HG03378 (cell line): Measurements from ENCODE around the gene PITPNC1.
"Not testable (repeated sequence)": the region's sequence is repeated elsewhere in the genome, so short reads cannot be mapped to it uniquely, and the experiment has no call there.

Source experiments
- ATAC-seq: cut with Tn5 transposase; IDR thresholded peaks from one replicate; pipeline ENCODE4 v1.9.1; 2021; ENCODE audit warnings: mild to moderate bottlenecking, moderate library complexity; ENCODE audit not compliant: unreplicated experiment

Gene PITPNC1

DNA sequence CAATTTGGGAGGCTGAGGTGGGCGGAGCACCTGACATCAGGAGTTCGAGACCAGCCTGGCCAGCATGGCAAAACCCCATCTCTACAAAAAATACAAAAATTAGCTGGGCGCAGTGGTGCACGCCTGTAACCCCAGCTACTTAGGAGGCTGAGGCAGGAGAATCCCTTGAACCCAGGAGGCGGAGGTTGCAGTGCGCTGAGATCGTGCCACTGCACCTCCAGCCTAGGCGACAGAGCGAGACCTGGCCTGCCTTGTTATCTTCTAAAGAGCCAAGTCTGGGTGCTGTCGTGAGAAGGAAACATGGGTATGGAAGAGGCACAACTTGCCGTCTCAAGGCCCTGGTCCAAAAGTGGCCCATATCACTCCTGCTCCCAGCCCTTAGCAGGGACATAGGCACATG, 103.9 kb downstream of the PITPNC1 start:
- ATAC-seq, result not testable (repeated sequence)

DNA sequence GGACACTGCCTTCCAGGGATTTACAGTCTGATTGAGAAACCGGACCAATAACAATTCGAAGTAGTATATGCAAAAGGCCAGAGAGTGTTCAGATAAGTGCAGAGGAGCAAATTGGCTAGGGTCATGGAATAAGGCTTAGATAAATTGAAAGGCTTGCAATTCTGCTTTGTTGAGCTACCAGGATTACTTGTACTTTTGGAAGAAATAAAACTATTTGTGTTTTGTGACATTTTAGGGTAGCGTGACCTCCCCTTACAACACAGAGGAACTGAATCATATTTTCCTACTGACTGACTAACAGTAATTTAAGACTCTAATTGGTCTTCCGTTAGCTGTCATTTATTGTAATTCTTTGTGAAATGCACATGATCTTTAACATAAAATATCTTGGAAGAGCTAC, 104.7 kb downstream of the PITPNC1 start:
- no peak for ATAC-seq

DNA sequence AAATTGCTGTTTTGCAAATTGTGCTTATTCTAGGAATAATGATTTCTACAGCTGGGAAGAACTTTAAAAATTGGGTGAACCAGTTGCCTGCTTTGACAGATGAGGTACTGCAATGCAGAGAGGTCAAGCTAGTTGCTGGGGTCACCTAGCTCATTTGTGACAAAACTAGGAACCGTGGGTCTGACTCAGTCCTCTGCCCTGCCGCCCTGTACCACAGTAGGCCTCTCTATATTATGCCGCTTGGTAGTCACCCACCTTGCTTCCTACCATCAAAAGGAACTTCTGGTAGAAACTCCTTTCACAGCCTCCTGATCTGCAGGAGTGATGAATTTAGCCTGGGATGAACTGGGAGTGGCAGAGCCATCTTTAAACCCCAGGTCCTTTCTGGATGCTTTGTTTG, 105.7 kb downstream of the PITPNC1 start:
- ATAC-seq, result no peak

DNA sequence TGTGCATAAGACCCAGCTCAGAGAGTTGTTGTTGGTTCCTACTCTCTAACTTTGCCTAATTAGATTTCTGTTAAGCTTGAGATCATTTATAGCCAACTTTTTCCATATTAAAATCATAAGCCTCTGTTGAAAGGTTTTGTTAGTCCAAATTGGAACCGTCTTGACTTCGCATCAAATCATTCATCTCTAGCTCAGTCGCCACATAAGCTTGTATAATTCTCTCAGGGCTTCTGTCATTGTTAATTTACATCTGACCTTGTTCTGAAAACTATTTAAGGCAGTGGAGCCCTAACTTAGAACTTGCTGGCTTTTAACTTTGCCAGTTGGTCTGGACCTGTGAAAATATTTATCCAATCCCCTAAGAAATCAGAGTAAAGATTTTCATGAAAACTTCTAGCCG, 107.2 kb downstream of the PITPNC1 start:
- ATAC-seq, result no peak

DNA sequence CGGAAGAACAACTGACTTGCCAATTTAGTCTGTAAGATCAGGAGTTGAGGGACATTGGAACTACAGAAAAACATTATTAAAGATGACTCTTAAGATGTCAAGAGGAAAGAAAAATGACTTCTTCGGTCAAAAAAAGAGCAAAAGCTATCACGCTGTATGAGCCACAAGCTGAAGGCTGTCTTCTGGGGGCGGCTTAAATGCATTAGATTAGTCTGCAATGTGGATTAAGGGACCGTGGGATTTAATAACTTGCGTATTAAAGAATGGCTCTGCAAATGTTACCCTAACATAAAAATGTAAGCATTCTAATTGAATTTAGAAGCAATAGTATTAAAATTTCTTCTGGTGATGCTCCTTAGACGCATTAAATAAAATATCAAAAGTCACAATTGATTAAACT, 108.6 kb downstream of the PITPNC1 start:
- no peak for ATAC-seq

DNA sequence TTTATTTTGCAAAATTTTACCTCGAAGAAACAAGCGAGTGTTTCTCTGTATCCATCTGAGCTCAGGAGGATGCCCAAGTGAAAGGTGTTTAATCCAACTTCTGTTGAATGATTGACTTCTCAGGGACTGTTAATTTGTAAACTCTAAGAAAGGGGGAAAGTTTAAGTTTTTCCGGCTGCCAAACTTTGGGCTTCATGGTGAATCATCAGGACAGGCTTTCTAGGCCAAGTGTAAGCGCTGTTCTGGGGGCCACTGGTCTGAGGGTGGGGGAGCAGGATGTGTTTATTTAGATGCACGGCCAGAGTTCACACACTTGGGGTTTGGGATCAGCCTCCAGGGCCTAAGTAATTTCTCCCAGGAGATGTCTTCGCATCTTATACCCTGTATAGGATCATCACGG, 110.4 kb downstream of the PITPNC1 start:
- ATAC-seq, result no peak

DNA sequence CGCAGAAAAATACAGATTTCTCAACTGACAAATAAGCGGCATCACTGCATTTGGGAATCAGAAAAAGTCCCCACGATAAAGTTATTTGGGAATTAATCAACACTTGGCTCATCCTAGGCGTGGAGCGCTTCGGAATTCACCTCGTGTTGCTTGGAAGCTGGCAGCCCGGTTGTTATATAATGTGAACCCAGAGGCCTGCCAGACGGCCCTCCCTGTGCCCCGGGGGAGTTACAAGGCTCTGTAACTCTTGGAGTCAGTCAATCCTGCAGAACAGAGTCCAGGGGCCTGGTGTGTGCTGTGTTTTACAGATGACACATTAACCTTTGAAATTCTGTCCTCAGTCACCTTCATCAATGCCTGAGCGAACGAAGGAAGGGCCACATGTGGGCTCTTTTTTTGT, 111.1 kb downstream of the PITPNC1 start:
- ATAC-seq, result no peak

DNA sequence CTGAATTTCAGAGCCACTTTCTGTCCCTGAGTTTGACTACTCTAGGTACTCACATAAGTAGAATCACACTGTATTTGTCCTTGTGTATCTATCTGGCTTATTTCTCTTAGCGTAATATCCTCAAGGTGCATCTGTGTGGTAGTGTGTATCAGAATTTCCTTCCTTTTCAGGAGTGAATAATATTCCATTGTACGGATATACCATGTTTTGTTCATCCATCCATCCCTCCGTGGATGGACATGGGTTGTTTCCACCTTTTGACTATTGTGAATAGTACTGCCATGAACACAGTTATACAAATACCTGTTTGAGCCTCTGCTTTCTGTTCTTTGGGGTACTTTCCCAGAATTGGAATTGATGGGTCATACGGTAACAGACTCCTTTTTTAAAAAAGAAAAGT, 111.7 kb downstream of the PITPNC1 start:
- ATAC-seq, result no peak

DNA sequence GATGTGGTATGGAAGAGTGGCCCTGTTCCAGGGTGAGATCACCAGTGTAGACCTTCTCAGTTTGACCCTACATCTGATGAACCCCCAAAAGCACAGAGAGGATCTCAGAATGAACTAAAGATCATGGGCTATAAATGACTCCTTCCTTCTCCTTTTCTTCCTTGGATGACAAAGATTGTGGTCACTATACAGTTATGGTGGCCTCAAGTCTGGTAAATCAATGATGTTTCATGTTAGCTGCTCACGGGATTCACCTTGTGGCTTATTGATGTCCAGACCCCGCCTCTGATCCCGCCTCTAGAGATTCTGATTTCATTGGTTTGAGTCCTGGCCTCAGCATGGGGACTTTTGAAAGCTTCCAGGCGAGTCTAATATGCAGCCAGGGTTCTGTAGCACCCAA, 112.2 kb downstream of the PITPNC1 start:
- no peak for ATAC-seq

DNA sequence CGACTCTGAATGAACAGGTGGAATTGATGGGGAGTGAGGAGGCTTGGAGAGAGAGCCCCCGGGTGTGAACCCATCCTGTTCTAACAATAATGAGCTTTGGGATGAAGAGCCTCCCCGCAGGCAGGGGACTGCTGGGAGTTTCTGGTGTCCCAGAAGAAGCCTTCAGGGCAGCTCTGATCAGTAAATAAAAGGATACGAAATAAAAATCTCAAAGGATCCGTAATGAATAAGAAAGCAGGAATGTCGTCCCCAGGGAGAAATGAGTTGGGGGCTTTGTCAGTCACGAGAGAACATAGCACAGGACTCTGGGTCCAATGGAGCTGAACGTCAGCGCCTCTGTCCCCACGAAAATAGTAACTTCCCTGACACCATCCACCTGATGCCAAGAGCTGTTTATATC, 113.4 kb downstream of the PITPNC1 start:
- no peak for ATAC-seq

DNA sequence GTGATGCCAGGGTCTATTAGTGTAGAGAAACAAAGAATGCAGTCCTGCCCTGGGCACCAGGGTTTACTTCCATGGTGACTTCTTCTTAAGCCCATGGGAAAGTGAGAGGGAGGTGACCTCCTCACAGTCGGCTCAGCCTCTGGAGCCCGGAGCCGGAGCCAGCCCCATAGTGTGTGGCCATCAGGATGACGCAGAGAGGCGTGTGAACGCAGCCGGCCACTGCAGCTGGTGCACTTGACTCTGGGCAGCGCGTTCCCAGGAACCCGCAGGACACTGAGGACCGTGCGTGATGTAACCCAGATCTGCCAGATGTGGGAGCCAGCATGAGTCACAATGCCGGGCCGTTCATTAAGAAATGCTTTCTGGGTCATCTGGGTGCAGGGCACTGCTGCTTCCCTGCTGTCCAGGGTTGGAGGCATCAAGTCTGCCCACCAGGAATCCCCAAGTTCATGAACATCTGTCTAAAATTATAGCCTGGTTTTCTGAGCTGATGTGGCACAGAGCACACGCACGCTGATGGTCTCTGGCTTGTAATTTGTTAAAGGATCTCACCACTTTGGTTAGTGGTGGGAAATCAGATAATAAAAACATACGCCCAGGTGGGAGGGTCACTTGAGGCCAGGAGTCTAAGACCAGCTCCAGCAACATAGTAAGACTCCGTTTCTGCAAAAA, 114.1 kb downstream of the PITPNC1 start:
- no peak for ATAC-seq

DNA sequence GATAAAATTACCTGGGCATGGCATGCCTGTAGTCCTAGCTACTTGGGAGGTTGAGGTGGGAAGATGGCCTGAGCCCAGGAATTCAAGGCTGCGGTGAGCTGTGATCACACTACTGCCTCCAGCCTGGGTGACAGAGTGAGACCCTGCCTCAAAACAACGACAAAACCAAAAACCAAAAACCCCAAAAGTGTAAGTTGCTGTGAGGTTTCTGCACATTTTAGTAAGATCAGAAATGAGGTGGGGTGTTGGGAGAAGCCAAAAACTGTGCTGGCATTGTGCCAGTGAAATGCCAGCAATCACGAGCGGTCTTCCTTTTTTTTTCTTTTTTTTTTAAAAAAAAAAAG, 114.6 kb downstream of the PITPNC1 start:
- no peak for ATAC-seq

DNA sequence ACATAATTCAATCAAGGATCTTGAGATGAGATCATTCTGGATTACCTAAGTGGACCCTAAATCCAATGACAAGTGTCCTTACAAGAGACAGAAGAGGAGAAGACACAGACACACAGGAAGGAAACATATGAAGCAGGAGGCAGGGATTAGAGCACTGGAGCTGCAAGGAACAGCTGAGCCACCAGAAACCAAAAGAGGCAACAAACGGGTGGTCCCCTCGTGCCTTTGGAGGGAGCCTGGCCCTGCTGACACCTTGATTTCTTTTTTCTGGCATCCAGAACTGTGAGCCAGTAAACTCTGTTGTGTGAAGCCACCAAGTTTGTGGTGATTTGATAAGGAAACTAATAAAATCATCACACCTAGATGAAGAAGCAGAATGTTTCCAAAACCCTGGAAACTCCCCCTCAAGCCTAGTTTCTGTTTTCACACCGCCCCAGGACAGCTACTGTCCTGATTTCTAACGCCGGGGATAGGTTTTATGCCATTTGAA, 115.2 kb downstream of the PITPNC1 start:
- no peak for ATAC-seq

DNA sequence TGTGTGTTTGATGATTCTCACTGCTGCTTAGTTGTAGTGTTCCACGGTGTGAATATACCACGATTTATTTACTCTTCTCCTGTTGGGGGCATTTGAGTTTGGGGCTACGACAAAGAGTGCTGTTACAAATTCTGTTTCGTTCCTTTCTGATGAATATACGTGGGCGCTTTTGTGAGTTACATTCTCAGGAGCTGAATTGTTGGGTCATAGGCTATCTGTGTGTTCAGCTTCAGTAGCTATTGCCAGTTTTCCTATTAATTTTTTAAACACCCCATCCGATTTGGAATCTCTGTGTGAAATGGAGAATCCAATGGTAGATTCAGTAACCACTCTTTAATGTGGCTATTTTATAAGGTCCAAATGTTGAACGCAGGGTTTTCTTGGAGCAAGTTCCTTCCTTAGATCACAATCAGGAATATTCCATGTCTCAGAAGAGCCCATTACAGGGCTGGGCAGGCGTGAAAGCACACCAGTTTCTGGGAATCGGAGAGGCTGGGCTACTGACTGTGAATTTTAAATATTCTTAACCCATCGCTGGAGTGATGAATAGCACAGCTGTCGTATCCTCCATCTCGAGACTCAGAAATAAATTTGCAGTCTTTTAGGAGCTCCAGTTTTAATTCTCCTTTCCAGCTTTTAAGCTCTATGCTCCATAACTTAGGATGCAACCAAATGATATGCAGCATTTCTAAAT, 115.9 kb downstream of the PITPNC1 start:
- ATAC-seq, result no peak

DNA sequence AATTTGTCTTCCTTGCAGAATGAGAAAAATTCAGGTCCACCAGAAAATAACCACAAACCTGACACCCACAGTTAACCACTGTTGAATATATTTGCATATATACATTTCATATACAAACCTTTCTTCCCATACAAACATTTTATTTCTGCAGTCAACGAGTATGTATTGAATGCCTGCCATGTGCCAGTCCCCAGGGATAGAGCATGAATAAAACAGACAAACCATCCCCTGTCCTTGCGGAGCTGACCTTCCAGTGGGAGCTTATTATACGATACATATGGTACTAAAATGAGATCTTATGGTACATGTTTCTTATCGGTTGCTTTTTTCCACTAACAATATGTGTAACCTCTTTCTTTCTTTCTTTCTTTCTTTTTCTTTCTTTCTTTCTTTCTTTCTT, 116.7 kb downstream of the PITPNC1 start:
- no peak for ATAC-seq

DNA sequence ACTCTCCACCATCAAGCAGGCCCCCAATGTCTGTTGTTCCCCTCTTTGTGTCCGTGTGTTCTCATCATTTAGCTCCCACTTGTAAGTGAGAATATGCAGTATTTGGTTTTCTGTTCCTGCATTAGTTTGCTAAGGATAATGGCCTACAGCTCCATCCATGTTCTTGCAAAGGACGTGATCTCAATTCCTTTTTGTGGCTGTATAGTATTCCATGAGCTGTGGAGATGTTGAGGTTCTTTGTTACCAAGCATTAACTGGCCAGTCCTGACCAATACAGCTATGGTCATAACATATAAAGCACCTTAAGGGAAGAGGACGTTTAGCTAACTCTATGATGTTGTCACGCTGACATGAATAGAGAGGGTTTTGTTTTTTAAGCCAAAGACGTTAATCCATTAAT, 118.5 kb downstream of the PITPNC1 start:
- not testable (repeated sequence) for ATAC-seq

DNA sequence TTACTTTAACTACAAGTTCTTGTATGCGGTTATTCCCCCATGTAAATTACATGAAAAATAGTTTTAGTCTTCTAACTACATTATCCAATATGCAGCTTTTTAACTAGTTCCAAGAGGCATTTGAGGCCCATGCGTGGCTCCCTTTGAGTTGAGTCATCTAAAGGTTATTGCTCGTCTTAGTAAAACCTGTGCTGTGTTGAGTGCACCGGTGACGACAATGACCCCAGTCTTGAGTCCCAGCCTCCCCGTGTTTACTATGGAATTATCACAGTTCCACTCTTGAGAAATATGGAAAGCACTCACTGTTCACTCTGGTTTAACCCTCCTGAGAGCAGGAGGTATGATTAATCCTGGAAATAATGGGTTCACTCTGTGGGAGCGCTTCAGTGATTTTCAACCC, 119.2 kb downstream of the PITPNC1 start:
- no peak for ATAC-seq

DNA sequence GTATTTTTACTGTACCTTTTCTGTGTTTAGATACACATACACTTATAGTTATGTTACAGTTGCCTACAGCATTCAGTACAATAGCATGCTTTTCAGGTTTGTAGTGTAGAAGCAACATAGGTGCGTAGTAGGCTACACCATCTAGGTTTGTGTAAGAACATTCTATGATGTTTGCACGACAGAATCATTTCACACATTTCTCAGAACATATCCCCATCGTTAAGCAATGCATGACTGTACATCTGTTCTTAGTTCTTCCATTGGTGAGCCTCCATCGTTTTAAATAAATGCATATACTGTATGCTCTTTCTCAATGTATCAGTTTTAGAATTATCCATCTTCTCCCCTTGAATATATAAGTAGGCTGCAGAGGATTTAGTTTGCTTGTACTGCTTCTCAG, 122.6 kb downstream of the PITPNC1 start:
- ATAC-seq, result no peak

DNA sequence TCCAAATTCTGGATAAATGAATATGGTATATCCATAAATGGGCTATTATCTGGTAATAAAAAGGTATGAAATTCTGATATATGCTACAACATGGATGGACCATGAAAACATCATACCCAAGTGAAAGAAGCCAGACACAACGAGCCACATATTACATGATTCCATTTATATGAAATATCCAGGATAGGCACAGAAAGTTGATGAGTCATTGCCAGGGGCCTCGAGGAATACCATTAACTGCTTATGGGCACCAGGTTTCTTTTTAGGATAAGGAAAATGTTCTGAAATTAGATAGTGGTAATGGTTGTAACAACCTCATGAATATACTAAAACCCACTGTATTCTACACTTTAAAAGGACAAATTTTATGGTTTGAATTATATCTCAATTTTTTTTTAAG, 123.2 kb downstream of the PITPNC1 start:
- ATAC-seq, result no peak

DNA sequence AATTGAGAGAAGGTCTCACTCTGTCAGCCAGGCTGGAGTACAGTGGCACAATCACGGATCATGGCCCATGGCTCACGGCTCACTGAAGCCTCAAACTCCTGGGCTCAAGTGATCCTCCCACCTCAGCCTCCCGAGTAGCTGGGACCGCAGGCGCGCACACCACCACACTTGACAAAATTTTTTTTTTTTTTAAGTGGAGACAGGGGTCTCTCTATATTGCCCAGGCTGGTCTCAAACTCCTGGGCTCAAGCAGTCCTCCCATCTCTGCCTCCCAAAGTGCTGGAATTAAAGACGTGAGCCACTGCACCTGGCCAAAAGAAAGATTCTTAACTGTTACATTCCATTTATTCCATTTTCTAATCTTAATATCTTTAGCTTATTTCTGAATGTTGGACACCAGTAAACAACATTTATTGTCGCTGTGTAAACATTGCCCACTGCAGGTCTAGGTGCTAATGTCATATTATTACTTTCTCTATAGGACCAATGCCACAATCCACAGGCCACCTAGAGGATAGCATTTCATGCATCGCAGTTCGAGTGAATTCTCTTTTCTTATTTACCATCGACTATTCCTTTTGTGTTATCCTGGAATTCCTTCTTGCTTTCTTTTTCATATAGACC, 123.7 kb downstream of the PITPNC1 start:
- ATAC-seq, result no peak

DNA sequence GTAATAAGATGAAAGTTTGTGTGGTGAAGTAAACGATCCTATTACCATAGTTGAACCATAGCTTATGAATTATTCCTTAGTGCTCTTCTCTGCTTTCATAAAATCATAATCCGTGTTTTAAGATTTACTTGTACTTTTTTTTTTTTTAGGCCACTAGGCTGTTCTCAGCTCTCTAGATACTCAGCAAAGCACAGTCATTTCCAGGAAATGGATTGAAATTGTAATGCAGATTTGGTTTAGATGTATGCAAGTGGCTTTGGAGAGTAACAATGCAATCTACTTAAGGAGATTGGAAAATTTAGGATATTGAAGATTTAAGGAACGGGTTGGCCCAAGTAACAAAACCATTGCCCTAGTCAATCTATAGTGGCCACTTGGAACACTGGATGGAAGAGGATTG, 125.1 kb downstream of the PITPNC1 start:
- no peak for ATAC-seq

DNA sequence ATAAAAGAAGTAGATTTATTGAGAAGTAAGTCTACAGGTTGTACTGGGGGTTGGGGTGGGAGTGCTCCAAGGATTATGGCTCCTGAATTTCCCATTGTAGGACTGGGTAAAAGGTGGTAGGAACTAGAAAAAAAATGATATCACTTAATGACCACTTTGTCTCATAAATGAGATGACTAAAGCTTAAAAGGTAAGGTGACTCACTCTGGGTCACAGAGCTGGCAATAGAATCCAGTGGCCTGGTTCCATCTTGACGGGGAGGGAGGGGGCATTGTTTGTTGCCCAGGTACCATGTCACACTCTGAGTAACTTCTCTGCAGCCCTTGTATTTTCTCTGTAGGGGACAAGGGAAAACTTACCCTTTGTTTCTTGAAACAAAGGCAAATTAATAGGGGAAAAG, 126.1 kb downstream of the PITPNC1 start:
- ATAC-seq, result no peak
